H9 (cell line): ENCODE data around the gene LRRC8E. TPM values are rescaled to one million over a fixed set of nuclear protein-coding genes. Genes with fewer than 3 reads are reported as not detected.

ENCODE experiments used
- DNase-seq: peaks from one replicate; pipeline ENCODE4 v3.0.0-alpha.2; 2017
- H2AFZ ChIP-seq: one replicate; pipeline ENCODE4 v1.6.1; 2013; ENCODE audit warnings: mild to moderate bottlenecking, low read length, control low read depth, moderate library complexity
- H2AK5ac ChIP-seq: 2 replicates; pipeline ENCODE4 v1.6.1; 2013; ENCODE audit warnings: low read length, control low read depth, mixed read lengths; ENCODE audit not compliant: insufficient read length
- H2BK120ac ChIP-seq: one replicate; pipeline ENCODE4 v1.6.1; 2013; ENCODE audit warnings: low read depth, mild to moderate bottlenecking, low read length, control low read depth, inconsistent platforms; ENCODE audit not compliant: poor library complexity, severe bottlenecking
- H2BK12ac ChIP-seq: 2 replicates; pipeline ENCODE4 v1.6.1; 2013; ENCODE audit warnings: low read length, control low read depth, mixed read lengths, low read depth; ENCODE audit not compliant: insufficient read length
- H2BK15ac ChIP-seq: 2 replicates; pipeline ENCODE4 v1.6.1; 2013; ENCODE audit warnings: low read depth, low read length, control low read depth
- H2BK20ac ChIP-seq: one replicate; pipeline ENCODE4 v1.6.1; 2013; ENCODE audit warnings: low read depth, mild to moderate bottlenecking, low read length, control low read depth, inconsistent platforms; ENCODE audit not compliant: poor library complexity, severe bottlenecking
- H2BK5ac ChIP-seq: 2 replicates; pipeline ENCODE4 v1.6.1; 2013; ENCODE audit warnings: low read length, control low read depth, mixed read lengths; ENCODE audit not compliant: insufficient read length
- H3K14ac ChIP-seq: 2 replicates; pipeline ENCODE4 v1.6.1; 2013; ENCODE audit warnings: low read length, control low read depth; ENCODE audit not compliant: insufficient read depth
- H3K18ac ChIP-seq: 2 replicates; pipeline ENCODE4 v1.6.1; 2013; ENCODE audit warnings: low read depth, mild to moderate bottlenecking, mixed read lengths, low read length, control low read depth; ENCODE audit not compliant: insufficient read length
- H3K23ac ChIP-seq: 2 replicates; pipeline ENCODE4 v1.6.1; 2013; ENCODE audit warnings: low read length, control low read depth, mixed read lengths, low read depth; ENCODE audit not compliant: insufficient read length
- H3K23me2 ChIP-seq: 2 replicates; pipeline ENCODE4 v1.6.1; 2013; ENCODE audit warnings: low read depth, mild to moderate bottlenecking, mixed read lengths, low read length, control low read depth; ENCODE audit not compliant: insufficient read length, poor library complexity, severe bottlenecking
- H3K27ac ChIP-seq: 2 replicates; pipeline ENCODE4 v1.5.1; 2013; ENCODE audit warnings: low read length, control low read depth, mixed read lengths, low read depth; ENCODE audit not compliant: insufficient read length
- H3K27me3 ChIP-seq: 2 replicates; pipeline ENCODE4 v1.6.1; 2013; ENCODE audit warnings: low read length, control low read depth, inconsistent platforms; ENCODE audit not compliant: insufficient read depth
- H3K4ac ChIP-seq: 2 replicates; pipeline ENCODE4 v1.6.1; 2013; ENCODE audit warnings: low read depth, mild to moderate bottlenecking, control low read depth, inconsistent platforms, low read length, moderate library complexity
- H3K4me1 ChIP-seq: 2 replicates; pipeline ENCODE4 v1.6.1; 2013; ENCODE audit warnings: low read length, control low read depth, inconsistent platforms; ENCODE audit not compliant: insufficient read depth
- H3K4me2 ChIP-seq: 2 replicates; pipeline ENCODE4 v1.6.1; 2013; ENCODE audit warnings: low read length, control low read depth, mixed read lengths; ENCODE audit not compliant: insufficient read length, insufficient read depth
- H3K56ac ChIP-seq: 2 replicates; pipeline ENCODE4 v1.6.1; 2013; ENCODE audit warnings: low read depth, mild to moderate bottlenecking, mixed read lengths, low read length, control low read depth; ENCODE audit not compliant: insufficient read length
- H3K79me1 ChIP-seq: 2 replicates; pipeline ENCODE4 v1.6.1; 2013; ENCODE audit warnings: low read depth, mild to moderate bottlenecking, moderate library complexity, low read length, control low read depth, inconsistent platforms; ENCODE audit not compliant: insufficient read depth, poor library complexity, severe bottlenecking
- H3K79me2 ChIP-seq: 2 replicates; pipeline ENCODE4 v1.6.1; 2013; ENCODE audit warnings: low read length, control low read depth, inconsistent platforms; ENCODE audit not compliant: insufficient read depth
- H3K9ac ChIP-seq: 2 replicates; pipeline ENCODE4 v1.6.1; 2013; ENCODE audit warnings: low read length, control low read depth, mixed read lengths; ENCODE audit not compliant: insufficient read length; ENCODE audit errors: extremely low read depth
- H3K9me3 ChIP-seq: one replicate; pipeline ENCODE4 v1.6.1; 2013; ENCODE audit warnings: low read depth, low read length, inconsistent platforms; ENCODE audit not compliant: control insufficient read depth
- H3T11ph ChIP-seq: one replicate; pipeline ENCODE4 v1.6.1; 2013; ENCODE audit warnings: mild to moderate bottlenecking, low read length, control low read depth, inconsistent platforms
- H4K20me1 ChIP-seq: one replicate; pipeline ENCODE4 v1.6.1; 2013; ENCODE audit not compliant: control insufficient read depth, insufficient read length, insufficient read depth
- H4K5ac ChIP-seq: 2 replicates; pipeline ENCODE4 v1.6.1; 2013; ENCODE audit warnings: low read depth, mild to moderate bottlenecking, mixed read lengths, low read length, control low read depth; ENCODE audit not compliant: insufficient read length
- H4K8ac ChIP-seq: replicated peaks from 2 replicates; pipeline ENCODE4 v1.6.1; 2013; ENCODE audit warnings: low read length, control low read depth, mixed read lengths, low read depth; ENCODE audit not compliant: insufficient read length
- H4K91ac ChIP-seq: 2 replicates; pipeline ENCODE4 v1.6.1; 2013; ENCODE audit warnings: low read depth, mild to moderate bottlenecking, moderate library complexity, mixed read lengths, low read length, control low read depth; ENCODE audit not compliant: insufficient read length
- H3K27ac Mint-ChIP-seq, 3 experiments: 2 replicates in 2 of 3; 3 replicates in 1 of 3; pipeline ENCODE4 v1.8.0; 2020 to 2021; ENCODE audit warnings: mixed read lengths in 3 of 3, mild to moderate bottlenecking in 1 of 3, moderate library complexity in 1 of 3
- H3K27me3 Mint-ChIP-seq: 2 replicates; pipeline ENCODE4 v1.8.0; 2021; ENCODE audit warnings: low read depth, mild to moderate bottlenecking, moderate library complexity, mixed read lengths
- H3K36me3 Mint-ChIP-seq, 3 experiments: 2 replicates in 2 of 3; 3 replicates in 1 of 3; pipeline ENCODE4 v1.8.0; 2020 to 2021; ENCODE audit warnings: low read depth in 3 of 3, mixed read lengths in 3 of 3; ENCODE audit not compliant: insufficient read depth in 1 of 3
- H3K4me1 Mint-ChIP-seq, 2 experiments: 2 replicates each; pipeline ENCODE4 v1.8.0; 2020; ENCODE audit warnings: mixed read lengths in 2 of 2
- H3K4me3 Mint-ChIP-seq, 2 experiments: 2 replicates in 1 of 2; 3 replicates in 1 of 2; pipeline ENCODE4 v1.8.0; 2020 to 2021; ENCODE audit warnings: mild to moderate bottlenecking in 2 of 2, mixed read lengths in 2 of 2, moderate library complexity in 1 of 2
- H3K9me3 Mint-ChIP-seq, 2 experiments: 2 replicates in 1 of 2; 3 replicates in 1 of 2; pipeline ENCODE4 v1.8.0; 2020; ENCODE audit warnings: mild to moderate bottlenecking in 2 of 2, mixed read lengths in 2 of 2, moderate library complexity in 1 of 2
- CTCF ChIP-seq: fragments of 200-600 bp; sonication (generic); conservative IDR thresholded peaks from 3 replicates; pipeline ENCODE4 v1.8.0; 2021; ENCODE audit warnings: antibody characterized with exemption, mild to moderate bottlenecking
- WGBS: extraction: QIAGEN DNeasy Blood & Tissue Kit; methylation state at CpG from one replicate; pipeline ENCODE4 v1.1.7; 2013; ENCODE audit warnings: missing lambda C conversion rate, low lambda C conversion rate, mixed read lengths; ENCODE audit not compliant: insufficient read length; ENCODE audit errors: extremely low coverage; 5-methylcytosine and 5-hydroxymethylcytosine counted together
- total RNA-seq: library from RNA; stranded (reverse); gene quantifications from 2 replicates; pipeline ENCODE4 v1.2.1, GENCODE V29; 2021

The LRRC8E gene
- total RNA-seq, 1 experiment from 2014 or later: 4.8 TPM

GRCh38 chr19:7872306-7873204, 15.8 kb upstream of the LRRC8E start:
- peak overlapping the region; percentile 42 to 97 for H3K4me3 Mint-ChIP-seq
- H2BK12ac ChIP-seq: no peak overlapping the region
- WGBS: no CpG with 5 or more reads among the region's 47 CpGs

More at GRCh38 chr19:7872306-7873204, 15.8 kb upstream of the LRRC8E start:
- no peak for DNase-seq
- no peak overlapping the region for H3K9ac ChIP-seq
- peaks cover 1% of the 10 kb centered on the region; the same call in 1 of the 2 replicates for H3K27me3 ChIP-seq
- H3K4me2 ChIP-seq: no peak overlapping the region
- no peaks in the 10 kb centered on the region for H4K20me1 ChIP-seq
- Mint-ChIP-seq H3K27ac (peak overlapping the region in 1 of 3 experiments; percentile 99; a peak in 1 of 7 replicates), H3K9me3 (no peaks in the 10 kb centered on the region), H3K36me3 (peaks cover 0 to 6% (median 5%) of the 10 kb centered on the region in 3 experiments; a peak in 4 of 7 replicates), H3K4me1 (peaks cover 17 to 31% of the 10 kb centered on the region in 2 experiments), H3K27me3 (peaks cover 14% of the 10 kb centered on the region)
- no peak overlapping the region for H2BK20ac ChIP-seq
- H4K8ac ChIP-seq: no peak overlapping the region
- H3K27ac ChIP-seq: no peak overlapping the region
- no peaks in the 10 kb centered on the region for H3K79me2 ChIP-seq
- H3K23me2 ChIP-seq: peaks cover 22% of the 10 kb centered on the region
- H2AK5ac ChIP-seq: no peak overlapping the region
- no peak overlapping the region for H2AFZ ChIP-seq
- no peaks in the 10 kb centered on the region for H3K79me1 ChIP-seq
- no peak overlapping the region; the same call in 1 of the 2 replicates for H3K14ac ChIP-seq
- no peak overlapping the region for H3K23ac ChIP-seq
- no peak overlapping the region for H2BK15ac ChIP-seq
- H3K56ac ChIP-seq: no peak overlapping the region
- H2BK120ac ChIP-seq: no peak overlapping the region
- H4K91ac ChIP-seq: no peak overlapping the region
- no peak overlapping the region for H2BK5ac ChIP-seq
- no peak overlapping the region for H3K18ac ChIP-seq
- no peaks in the 10 kb centered on the region for H3K9me3 ChIP-seq
- H4K5ac ChIP-seq: no peak overlapping the region
- H3K4ac ChIP-seq: no peak overlapping the region
- TF ChIP-seq CTCF: no peak
- no peak overlapping the region for H3T11ph ChIP-seq
- no peaks in the 10 kb centered on the region; the same call in 1 of the 2 replicates for H3K4me1 ChIP-seq
